ENCODE measurements around the gene LRP11.

LRP11 gene

GRCh38 chr6:149783551-149783950 lies 80.6 kb downstream of the LRP11 start:
- H3K4me3 ChIP-seq (replicated peaks; ENCODE audit: low read depth, low read length): no peak overlapping the region
- TF ChIP-seq CTCF (IDR thresholded peaks at IDR 0.05; ENCODE audit: low read length, missing control alignments): no peak
- no peak for DNase-seq (ENCODE audit: low read depth)

- no peak for DNase-seq (ENCODE audit: low read depth)
- H3K4me3 ChIP-seq (replicated peaks; ENCODE audit: low read depth, low read length): no peak overlapping the region
- no peak for TF ChIP-seq CTCF (IDR thresholded peaks at IDR 0.05; ENCODE audit: low read length, missing control alignments)
These were observed 81.8 kb downstream of the LRP11 start for GRCh38 chr6:149782337-149782736.

DNA sequence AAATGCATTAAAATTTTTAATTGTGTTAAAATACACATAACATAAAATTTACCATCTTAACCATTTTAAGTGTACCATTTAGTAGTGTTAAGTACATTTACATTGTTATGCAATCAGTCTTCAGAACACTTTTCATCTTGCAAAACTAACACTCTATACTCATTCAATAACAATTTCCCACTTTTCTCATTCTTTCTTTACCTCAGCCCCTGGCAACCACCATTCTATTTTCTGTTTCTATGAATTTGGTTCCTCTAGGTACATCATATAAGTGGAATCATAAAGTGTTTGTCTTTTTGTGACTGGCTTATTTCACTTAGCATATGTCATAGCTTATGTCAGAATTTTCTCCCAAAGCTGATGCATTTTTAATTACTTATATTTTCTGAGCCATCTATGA lies 82.4 kb downstream of the LRP11 start:
- DNase-seq (ENCODE audit: low read depth): no peak
- H3K4me3 ChIP-seq (replicated peaks; ENCODE audit: low read depth, low read length): no peak overlapping the region
- no peak for TF ChIP-seq CTCF (IDR thresholded peaks at IDR 0.05; ENCODE audit: low read length, missing control alignments)

DNA sequence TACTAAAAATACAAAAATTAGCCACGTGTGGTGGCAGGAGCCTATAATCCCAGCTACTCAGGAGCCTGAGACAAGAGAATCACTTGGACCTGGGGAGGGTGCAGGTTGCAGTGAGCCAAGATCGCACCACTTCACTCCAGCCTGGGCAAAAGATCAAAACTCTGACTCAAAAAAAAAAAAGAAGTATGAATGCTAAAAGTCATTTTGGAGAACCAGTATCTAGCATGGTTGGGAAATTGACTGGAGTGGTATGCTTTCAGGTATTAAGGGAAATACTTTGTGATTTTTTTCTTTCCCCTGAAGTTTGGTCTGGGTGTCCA lies 84.6 kb downstream of the LRP11 start:
- no peak for TF ChIP-seq CTCF (IDR thresholded peaks at IDR 0.05; ENCODE audit: low read length, missing control alignments)
- DNase-seq (ENCODE audit: low read depth): no peak
- H3K4me3 ChIP-seq (replicated peaks; ENCODE audit: low read depth, low read length): no peak overlapping the region

DNA sequence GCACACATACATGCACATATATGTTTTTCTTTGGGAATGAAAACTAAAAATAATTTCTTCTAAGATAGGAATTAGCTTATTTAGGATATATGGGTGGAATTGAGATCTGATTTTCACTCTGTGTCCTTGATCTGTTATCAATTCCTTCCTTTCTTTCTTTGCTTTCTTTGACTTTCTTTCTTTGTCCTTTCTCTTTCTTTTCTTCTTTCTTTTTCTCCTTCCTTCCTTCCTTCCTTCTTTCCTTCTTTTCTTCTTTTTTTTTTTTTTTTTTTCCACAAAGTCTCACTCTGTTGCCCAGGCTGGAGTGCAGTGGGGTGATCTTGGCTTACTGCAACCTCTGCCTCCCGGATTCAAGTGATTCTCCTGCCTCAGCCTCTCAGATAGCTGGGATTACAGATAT lies 86.5 kb downstream of the LRP11 start:
- no peak for TF ChIP-seq CTCF (IDR thresholded peaks at IDR 0.05; ENCODE audit: low read length, missing control alignments)
- H3K4me3 ChIP-seq (replicated peaks; ENCODE audit: low read depth, low read length): no peak overlapping the region
- no peak for DNase-seq (ENCODE audit: low read depth)

GRCh38 chr6:149771925-149772324 lies 92.2 kb downstream of the LRP11 start:
- no peak for TF ChIP-seq CTCF (IDR thresholded peaks at IDR 0.05; ENCODE audit: low read length, missing control alignments)
- H3K4me3 ChIP-seq (replicated peaks; ENCODE audit: low read depth, low read length): no peak overlapping the region
- no peak for DNase-seq (ENCODE audit: low read depth)

DNA sequence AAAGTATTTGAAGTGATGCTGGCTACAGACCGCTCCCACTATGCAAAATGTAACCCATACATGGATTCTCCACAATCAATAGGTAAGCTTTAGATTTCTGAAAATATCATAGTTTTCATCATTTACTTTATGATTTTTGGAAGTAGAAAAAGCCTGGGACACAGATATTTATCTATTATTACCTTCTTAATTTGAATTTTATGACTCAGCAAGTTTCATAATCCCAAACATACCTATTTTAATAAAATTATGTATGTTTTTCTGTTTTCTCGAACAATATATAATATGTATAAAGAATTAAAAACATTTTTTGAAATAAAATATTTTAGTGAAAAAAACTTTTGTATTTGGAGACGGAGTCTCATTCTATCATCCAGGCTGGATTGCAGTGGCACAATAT lies 93.0 kb downstream of the LRP11 start:
- H3K4me3 ChIP-seq (replicated peaks; ENCODE audit: low read depth, low read length): no peak overlapping the region
- TF ChIP-seq CTCF (IDR thresholded peaks at IDR 0.05; ENCODE audit: low read length, missing control alignments): no peak
- DNase-seq (ENCODE audit: low read depth): no peak

Measured in fibroblast of pulmonary artery (primary cell).